WTC11 (cell line): ENCODE results near the gene NPDC1. TPM values are rescaled to one million over a fixed set of nuclear protein-coding genes. Genes with fewer than 3 reads are reported as not detected.
A peak's percentile ranks its signal among the peaks of the same experiment; 100 is the strongest.

Source experiments
- ATAC-seq: fragments of 200-7000 bp; cut with Tn5 transposase; 2 replicates; pipeline ENCODE4 v1.10.0; 2021; ENCODE audit warnings: mild to moderate bottlenecking, moderate library complexity
- CTCF ChIA-PET: fragments of 300-600 bp; sonication (Branson Sonifier 250); formaldehyde crosslinking; loops from one replicate; lab custom pipeline; 2021; ENCODE audit warnings: antibody characterized with exemption; lab: Charles Lee
- POLR2A ChIA-PET: fragments of 350-600 bp; sonication (Branson Sonifier 250); formaldehyde crosslinking; loops from one replicate; lab custom pipeline; 2021; ENCODE audit warnings: antibody characterized with exemption; lab: Charles Lee
- DNase-seq: peaks from one replicate; pipeline ENCODE4 v3.0.0; 2021; ENCODE audit warnings: low spot score
- H3K27ac Mint-ChIP-seq: 2 replicates; pipeline ENCODE4 v1.8.0; 2021; ENCODE audit warnings: mixed read lengths
- H3K27me3 Mint-ChIP-seq: 2 replicates; pipeline ENCODE4 v1.8.0; 2021; ENCODE audit warnings: low read depth, mild to moderate bottlenecking, moderate library complexity, mixed read lengths
- H3K36me3 Mint-ChIP-seq: 2 replicates; pipeline ENCODE4 v1.8.0; 2021; ENCODE audit warnings: mixed read lengths
- H3K4me1 Mint-ChIP-seq: 2 replicates; pipeline ENCODE4 v1.8.0; 2022; ENCODE audit warnings: mixed read lengths
- H3K4me3 Mint-ChIP-seq: 2 replicates; pipeline ENCODE4 v1.8.0; 2021; ENCODE audit warnings: mild to moderate bottlenecking, moderate library complexity, mixed read lengths
- H3K9me3 Mint-ChIP-seq: 2 replicates; pipeline ENCODE4 v1.8.0; 2021; ENCODE audit warnings: mixed read lengths
- CREB1 ChIP-seq: sonication (generic); formaldehyde crosslinking; IDR thresholded peaks from 2 replicates; pipeline ENCODE4 v1.8.0; 2023; ENCODE audit warnings: mild to moderate bottlenecking, missing genetic modification reagents
- ELF4 ChIP-seq: sonication (generic); formaldehyde crosslinking; IDR thresholded peaks from 2 replicates; pipeline ENCODE4 v1.8.1; 2022; ENCODE audit warnings: low read depth, mild to moderate bottlenecking, moderate library complexity, missing genetic modification reagents
- EMX1 ChIP-seq: fragments of 250-450 bp; sonication (Bioruptor Pico); IDR thresholded peaks from 2 replicates; pipeline ENCODE4 v1.8.0; 2021; ENCODE audit warnings: mild to moderate bottlenecking
- ESRRA ChIP-seq: sonication (generic); formaldehyde crosslinking; IDR thresholded peaks from 2 replicates; pipeline ENCODE4 v1.8.1; 2022; ENCODE audit warnings: mild to moderate bottlenecking, missing genetic modification reagents, borderline replicate concordance
- FOXP1 ChIP-seq: sonication (generic); formaldehyde crosslinking; IDR thresholded peaks from 2 replicates; pipeline ENCODE4 v1.8.0; 2022; ENCODE audit warnings: missing genetic modification reagents, mild to moderate bottlenecking, moderate library complexity, borderline replicate concordance
- GABPB1 ChIP-seq: sonication (generic); formaldehyde crosslinking; IDR thresholded peaks from 2 replicates; pipeline ENCODE4 v1.8.1; 2023; ENCODE audit warnings: mild to moderate bottlenecking, missing genetic modification reagents
- HMGXB4 ChIP-seq: sonication (generic); formaldehyde crosslinking; IDR thresholded peaks from 2 replicates; pipeline ENCODE4 v1.8.1; 2023; ENCODE audit warnings: mild to moderate bottlenecking, moderate library complexity, missing genetic modification reagents
- IRF2 ChIP-seq: sonication (generic); formaldehyde crosslinking; IDR thresholded peaks from 2 replicates; pipeline ENCODE4 v1.8.0; 2022; ENCODE audit warnings: low read depth, missing genetic modification reagents, borderline replicate concordance
- KAT7 ChIP-seq: sonication (generic); formaldehyde crosslinking; IDR thresholded peaks from 2 replicates; pipeline ENCODE4 v1.8.1; 2023; ENCODE audit warnings: missing genetic modification reagents, mild to moderate bottlenecking, borderline replicate concordance
- MLX ChIP-seq: sonication (generic); formaldehyde crosslinking; IDR thresholded peaks from 2 replicates; pipeline ENCODE4 v1.8.1; 2023; ENCODE audit warnings: mild to moderate bottlenecking, missing genetic modification reagents, moderate library complexity
- MXD4 ChIP-seq: fragments of 250-450 bp; sonication (Bioruptor Pico); IDR thresholded peaks from 2 replicates; pipeline ENCODE4 v1.8.0; 2021; ENCODE audit warnings: mild to moderate bottlenecking, moderate library complexity, borderline replicate concordance
- NFE2L1 ChIP-seq: sonication (generic); formaldehyde crosslinking; IDR thresholded peaks from 2 replicates; pipeline ENCODE4 v1.8.1; 2023; ENCODE audit warnings: missing genetic modification reagents
- NFYB ChIP-seq: sonication (generic); formaldehyde crosslinking; conservative IDR thresholded peaks from 2 replicates; pipeline ENCODE4 v1.8.0; 2022; ENCODE audit warnings: low read depth, missing genetic modification reagents
- NR1H2 ChIP-seq: sonication (generic); formaldehyde crosslinking; IDR thresholded peaks from 2 replicates; pipeline ENCODE4 v1.9.0; 2021; ENCODE audit warnings: mild to moderate bottlenecking, moderate library complexity, missing genetic modification reagents
- OVOL2 ChIP-seq: fragments of 250-450 bp; sonication (Bioruptor Pico); IDR thresholded peaks from 2 replicates; pipeline ENCODE4 v1.9.0; 2021; ENCODE audit warnings: mild to moderate bottlenecking, borderline replicate concordance
- PREB ChIP-seq: sonication (generic); formaldehyde crosslinking; IDR thresholded peaks from 2 replicates; pipeline ENCODE4 v1.8.1; 2022; ENCODE audit warnings: mild to moderate bottlenecking, missing genetic modification reagents, moderate library complexity, borderline replicate concordance
- SMAD3 ChIP-seq: sonication (generic); formaldehyde crosslinking; IDR thresholded peaks from 2 replicates; pipeline ENCODE4 v1.8.0; 2022; ENCODE audit warnings: missing genetic modification reagents, mild to moderate bottlenecking, borderline replicate concordance
- TEAD4 ChIP-seq: sonication (generic); formaldehyde crosslinking; IDR thresholded peaks from 2 replicates; pipeline ENCODE4 v1.8.0; 2022; ENCODE audit warnings: mild to moderate bottlenecking, missing genetic modification reagents
- TP53 ChIP-seq: sonication (generic); formaldehyde crosslinking; IDR thresholded peaks from 2 replicates; pipeline ENCODE4 v1.8.1; 2023; ENCODE audit warnings: mild to moderate bottlenecking, missing genetic modification reagents
- USF1 ChIP-seq: sonication (generic); formaldehyde crosslinking; IDR thresholded peaks from 2 replicates; pipeline ENCODE4 v1.8.0; 2022; ENCODE audit warnings: mild to moderate bottlenecking, missing genetic modification reagents
- ZMAT4 ChIP-seq: fragments of 250-450 bp; sonication (Bioruptor Pico); IDR thresholded peaks from 2 replicates; pipeline ENCODE4 v1.9.0; 2021; ENCODE audit warnings: mild to moderate bottlenecking
- ZNF416 ChIP-seq: fragments of 250-450 bp; sonication (Bioruptor Pico); IDR thresholded peaks from 2 replicates; pipeline ENCODE4 v1.9.0; 2021; ENCODE audit warnings: mild to moderate bottlenecking, inconsistent platforms
- total RNA-seq: library from RNA; stranded (reverse); gene quantifications from 3 replicates; pipeline ENCODE4 v1.2.3, GENCODE V29; 2021

Gene NPDC1
- total RNA-seq, 1 experiment from 2014 or later = 64.3 TPM

- ATAC-seq (peak; percentile 12), DNase-seq (peak; percentile 47)
- Mint-ChIP-seq H3K27ac (no peak overlapping the region), H3K4me3 (peak overlapping the region; percentile 18; the same call in 1 of the 2 replicates), H3K9me3 (no peaks in the 10 kb centered on the region), H3K27me3 (peaks cover 44% of the 10 kb centered on the region), H3K4me1 (peaks cover 6% of the 10 kb centered on the region; the same call in 1 of the 2 replicates), H3K36me3 (no peaks in the 10 kb centered on the region)
- TF ChIP-seq NFYB (CRISPR knock-in tag) (0 out of 2 replicates have a peak, but pooled peaks have one; percentile 9), USF1 (CRISPR knock-in tag) (no peak)
- CTCF ChIA-PET = interaction anchor here (0.7 to 10.4 kb wide), 14 partner anchors 14 to 295 kb away, joined by 3 to 240 read pairs (median 3); partner anchors contain the start of genes ABCA2, LCN8, PAXX and RNF208
- POLR2A ChIA-PET = interaction anchor here (0.6 kb wide), 1 partner anchor 188 kb away, joined by 3 read pairs; the partner anchor contains the start of gene TUBB4B
These were observed 7.3 kb upstream of the NPDC1 start for GRCh38 chr9:137052998-137053943.

- Mint-ChIP-seq H3K9me3 (no peaks in the 10 kb centered on the region), H3K27ac (no peak overlapping the region), H3K4me3 (no peak overlapping the region), H3K27me3 (peaks cover 54% of the 10 kb centered on the region), H3K36me3 (no peaks in the 10 kb centered on the region), H3K4me1 (peaks cover 6% of the 10 kb centered on the region; the same call in 1 of the 2 replicates)
- ATAC-seq = no peak
- CTCF ChIA-PET = interaction anchor here (0.7 to 10.4 kb wide), 11 partner anchors 15 to 294 kb away, joined by 3 to 240 read pairs (median 3); partner anchors contain the start of genes LCN8, RNF208 and SAPCD2
- no peak for DNase-seq
- POLR2A ChIA-PET = no interaction called here
- TF ChIP-seq ELF4 (CRISPR knock-in tag) = no peak
These were observed 6.3 kb upstream of the NPDC1 start for GRCh38 chr9:137052293-137052692.

GRCh38 chr9:137051145-137051724, 5.3 kb upstream of the NPDC1 start:
- Mint-ChIP-seq H3K27me3 (peaks cover 56% of the 10 kb centered on the region), H3K36me3 (no peaks in the 10 kb centered on the region), H3K9me3 (no peaks in the 10 kb centered on the region), H3K4me3 (no peak overlapping the region), H3K4me1 (peaks cover 6% of the 10 kb centered on the region; the same call in 1 of the 2 replicates), H3K27ac (no peak overlapping the region)
- DNase-seq (no peak), ATAC-seq (no peak)
- ChIA-PET POLR2A (no interaction called here), CTCF (interaction anchor here (3.3 to 10.4 kb wide), 4 partner anchors 16 to 22 kb away, joined by 40 to 240 read pairs (median 120); partner anchors contain the start of genes ABCA2 and SAPCD2)
- TF ChIP-seq CREB1 (CRISPR knock-in tag) (no peak), MXD4 (CRISPR knock-in tag) (no peak), HMGXB4 (no peak), NR1H2 (CRISPR knock-in tag) (no peak), TEAD4 (CRISPR knock-in tag) (no peak), MLX (CRISPR knock-in tag) (no peak), OVOL2 (CRISPR knock-in tag) (no peak), USF1 (CRISPR knock-in tag) (no peak), KAT7 (CRISPR knock-in tag) (no peak), EMX1 (no peak), NFE2L1 (CRISPR knock-in tag) (no peak), FOXP1 (no peak), SMAD3 (CRISPR knock-in tag) (no peak), ZMAT4 (no peak), GABPB1 (CRISPR knock-in tag) (no peak), TP53 (no peak), PREB (CRISPR knock-in tag) (no peak), IRF2 (CRISPR knock-in tag) (no peak), ESRRA (no peak), ZNF416 (no peak)
